HG03066 (cell line): ENCODE data around the gene COPS9.

Source experiments
- ATAC-seq: cut with Tn5 transposase; IDR thresholded peaks from one replicate; pipeline ENCODE4 v1.9.1; 2021; ENCODE audit warnings: low read depth; ENCODE audit not compliant: unreplicated experiment

Gene COPS9

DNA sequence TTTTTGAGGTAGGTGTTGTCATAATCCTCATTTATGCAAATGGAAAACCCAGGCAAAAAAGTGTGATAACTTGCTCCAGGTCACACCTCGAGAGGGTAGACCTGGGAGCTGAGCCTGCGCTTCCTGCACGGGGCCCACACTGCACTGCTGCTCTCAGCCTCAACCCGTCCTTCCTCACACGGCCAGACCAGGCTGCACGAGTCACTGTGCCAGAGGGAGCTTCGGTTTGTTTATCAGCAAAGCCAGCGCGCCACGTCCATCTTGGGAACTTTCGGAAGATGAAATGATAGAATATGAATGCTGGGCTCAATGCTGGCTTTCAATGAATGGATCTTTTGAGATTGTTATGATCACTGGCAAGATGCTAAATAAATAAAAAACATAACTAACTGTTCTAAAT, 14.4 kb downstream of the COPS9 start:
- ATAC-seq = no peak

DNA sequence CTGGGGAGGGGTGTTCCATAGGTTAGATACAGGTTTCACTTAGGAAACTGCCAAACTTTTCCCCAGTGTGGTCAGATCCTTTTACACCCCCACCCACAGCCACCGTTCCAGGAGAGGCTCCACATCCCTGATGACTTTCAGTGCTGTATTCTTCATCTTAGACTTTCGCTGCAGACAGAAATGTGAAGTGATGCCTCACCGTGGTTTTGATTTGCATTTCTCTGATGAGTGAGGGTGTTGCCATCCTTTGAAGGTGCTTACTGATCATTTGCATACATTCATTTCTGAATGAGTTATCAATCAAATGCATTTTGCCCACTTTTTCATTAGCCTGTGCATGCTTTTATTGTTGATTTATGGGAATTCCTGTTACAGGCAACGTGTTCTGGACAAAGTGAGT, 14.9 kb downstream of the COPS9 start:
- ATAC-seq = no peak

DNA sequence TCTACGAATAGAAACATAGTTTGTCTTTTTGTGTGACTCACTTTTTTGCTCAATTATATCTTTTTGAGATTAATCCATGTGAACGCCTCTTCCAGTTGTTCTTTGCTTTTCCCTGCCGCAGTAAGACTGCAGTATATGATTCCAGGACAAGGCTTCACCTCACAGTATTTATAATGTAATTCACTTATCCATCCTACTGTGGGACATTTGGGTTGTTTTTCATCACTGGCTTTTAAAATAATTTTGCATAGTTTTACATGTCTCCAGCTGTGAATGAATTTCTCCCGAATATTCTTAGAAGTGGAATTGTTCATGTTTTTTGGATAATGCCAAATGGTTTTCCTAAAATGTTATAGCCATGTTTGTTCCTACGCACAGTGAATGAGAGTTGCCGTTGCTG, 21.9 kb downstream of the COPS9 start:
- no peak for ATAC-seq

DNA sequence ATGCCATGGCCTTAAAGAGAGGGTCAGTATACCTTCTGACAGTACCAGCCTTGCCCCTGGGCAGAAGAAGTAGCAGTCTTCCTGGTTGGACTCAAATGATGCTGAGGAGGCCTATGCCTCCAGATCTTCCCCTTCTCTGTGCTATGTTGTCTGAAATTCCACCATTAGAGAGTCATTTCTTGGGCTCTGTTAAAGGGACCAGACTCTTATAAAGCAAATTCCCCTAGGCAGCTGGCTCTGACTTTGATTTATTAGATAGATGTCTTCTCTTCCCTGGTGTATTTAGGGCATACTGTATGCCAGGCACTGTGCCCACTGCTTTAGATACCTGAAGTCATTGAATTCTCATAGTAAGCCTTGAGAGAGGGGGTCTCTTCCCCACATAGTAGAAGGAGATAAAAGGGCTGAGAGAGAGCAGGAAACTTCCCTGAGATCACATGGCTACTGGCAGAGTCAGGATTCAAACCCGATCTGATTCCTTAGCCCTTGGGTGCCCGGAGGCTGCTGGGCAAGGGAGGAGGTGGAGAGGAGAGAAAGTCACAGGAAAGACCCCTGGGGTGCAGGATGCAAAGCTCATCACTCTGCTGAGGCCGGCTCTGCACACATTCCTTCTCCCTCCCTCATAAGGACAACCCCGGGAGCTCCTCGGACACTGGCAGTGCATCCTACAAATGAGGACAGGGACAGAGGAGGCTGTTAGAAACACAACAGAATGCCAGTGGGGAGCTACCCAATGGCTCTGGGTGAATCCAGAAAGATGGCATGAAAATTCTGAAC, 23.0 kb downstream of the COPS9 start:
- ATAC-seq = no peak

DNA sequence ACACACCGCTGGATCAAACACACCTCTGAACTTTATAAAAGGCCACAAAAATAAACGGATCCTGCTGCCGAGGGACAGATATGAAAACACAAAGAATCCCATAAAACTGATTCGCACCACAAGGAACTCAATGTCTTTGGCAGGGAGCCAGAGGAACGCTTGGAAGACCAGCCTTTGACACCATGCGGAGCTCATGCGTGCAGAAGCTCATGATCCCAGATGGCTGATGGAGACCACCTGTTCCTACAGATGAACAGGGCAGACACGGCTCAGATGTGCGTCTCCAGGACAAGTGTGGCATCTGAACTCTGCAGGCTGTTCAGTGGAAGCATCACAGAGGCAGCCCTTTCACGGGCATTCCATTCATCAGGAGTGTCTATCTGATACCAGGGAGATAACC, 24.9 kb downstream of the COPS9 start:
- ATAC-seq = no peak

DNA sequence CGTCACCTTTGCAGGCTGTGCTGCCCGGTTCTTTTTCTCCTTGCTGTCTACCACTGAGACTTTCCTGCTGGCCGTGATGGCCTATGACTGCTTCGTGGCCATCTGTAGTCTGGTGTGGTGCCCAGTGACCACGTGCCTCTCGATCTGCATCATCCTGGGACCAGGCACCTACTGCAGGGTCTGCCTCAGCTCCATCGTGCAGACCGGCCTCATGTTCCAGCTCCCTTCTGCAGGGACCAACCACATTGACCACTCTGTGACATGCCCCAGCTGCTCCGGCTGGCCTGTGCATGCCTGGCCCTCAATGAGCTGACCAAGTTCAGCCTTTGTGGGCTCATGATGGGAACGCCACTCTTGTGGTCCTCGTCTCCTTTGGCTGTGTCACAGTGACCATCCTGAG, 26.7 kb downstream of the COPS9 start:
- ATAC-seq = no peak

DNA sequence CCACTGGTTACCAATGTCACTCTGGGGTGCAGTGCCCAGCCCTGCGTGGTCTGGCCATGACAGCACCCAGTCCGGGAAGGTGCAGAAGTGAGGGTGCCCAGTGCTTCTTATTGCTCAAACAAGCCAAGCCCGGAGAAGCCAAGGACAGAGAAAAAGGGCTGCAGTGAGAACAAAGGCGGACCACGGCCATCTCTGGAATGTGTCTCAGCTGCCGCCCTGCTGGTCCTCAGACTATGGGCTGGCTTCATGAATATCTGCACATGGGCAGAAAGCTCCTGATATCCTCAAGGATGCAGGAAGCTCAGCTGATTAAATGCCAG, 28.7 kb downstream of the COPS9 start:
- no peak for ATAC-seq

DNA sequence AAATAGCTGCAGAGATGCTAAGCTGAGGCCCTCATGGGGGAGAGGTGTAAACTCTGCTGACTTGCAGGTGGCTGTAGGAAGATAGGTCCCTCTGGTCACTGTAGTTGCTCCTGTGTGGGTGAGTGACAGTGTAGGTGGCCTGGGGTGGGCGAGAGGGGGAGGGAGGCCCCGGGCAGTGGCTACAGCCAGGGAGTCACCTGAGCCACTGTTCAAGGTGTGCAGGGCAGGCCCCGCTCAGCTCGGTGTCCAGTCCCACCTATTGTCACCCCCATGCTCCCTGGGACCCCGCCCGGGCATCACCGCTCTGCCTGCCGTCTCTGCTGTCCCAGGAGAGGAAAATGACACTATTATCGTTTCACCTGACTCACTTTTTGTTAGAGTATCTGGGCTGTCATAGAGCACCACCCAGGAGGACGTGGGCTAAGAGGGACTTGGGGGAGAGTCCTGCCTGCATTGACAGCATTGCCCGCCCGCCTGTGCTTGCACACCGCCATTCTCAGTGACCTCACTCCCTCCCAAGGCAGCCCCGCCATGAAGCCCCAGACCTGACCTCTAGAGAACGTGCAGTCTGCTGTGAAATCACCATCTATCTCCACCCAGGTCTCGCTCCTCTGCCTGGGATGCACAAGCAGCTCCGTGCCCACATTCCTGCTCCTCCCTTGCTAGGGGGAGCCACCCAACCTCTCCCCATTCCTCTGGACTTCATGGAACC, 29.2 kb downstream of the COPS9 start:
- ATAC-seq = no peak

DNA sequence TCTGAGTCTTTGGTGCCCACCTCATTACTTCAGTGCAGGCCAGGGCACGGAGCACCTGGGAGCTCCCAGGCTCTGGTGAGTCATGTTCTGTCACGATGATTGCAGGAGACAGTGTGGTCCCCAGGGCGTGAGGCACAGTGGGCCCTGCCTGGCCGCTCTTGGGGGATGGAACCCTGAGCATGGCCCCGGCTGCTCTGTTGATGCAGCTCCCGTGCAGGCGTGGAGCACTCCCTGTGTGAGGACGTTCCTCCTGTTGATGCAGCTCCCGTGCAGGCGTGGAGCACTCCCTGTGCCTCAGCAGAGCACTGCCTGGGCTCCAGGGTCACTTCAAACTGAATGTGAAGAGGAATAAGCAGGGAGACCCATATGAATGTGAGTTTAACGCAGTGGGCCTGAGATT, 30.1 kb downstream of the COPS9 start:
- no peak for ATAC-seq

DNA sequence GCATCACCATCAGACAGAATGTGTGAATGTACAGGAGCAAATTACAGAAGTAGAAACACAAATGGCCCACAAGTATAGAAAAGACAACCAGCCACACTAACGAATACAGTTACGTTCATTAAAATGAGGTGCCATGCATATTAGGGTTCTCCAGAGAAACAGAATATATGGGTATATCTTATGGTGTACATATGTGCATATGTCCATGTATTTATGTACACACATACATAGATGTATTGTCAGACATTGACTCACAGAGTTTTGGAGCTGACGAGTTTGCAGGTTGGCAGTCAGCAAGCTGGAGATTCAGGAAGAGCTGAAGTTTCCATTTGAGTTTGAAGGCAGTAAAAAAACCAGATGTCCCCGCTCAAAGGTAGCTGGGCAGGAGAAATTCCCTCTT, 33.0 kb downstream of the COPS9 start:
- no peak for ATAC-seq

DNA sequence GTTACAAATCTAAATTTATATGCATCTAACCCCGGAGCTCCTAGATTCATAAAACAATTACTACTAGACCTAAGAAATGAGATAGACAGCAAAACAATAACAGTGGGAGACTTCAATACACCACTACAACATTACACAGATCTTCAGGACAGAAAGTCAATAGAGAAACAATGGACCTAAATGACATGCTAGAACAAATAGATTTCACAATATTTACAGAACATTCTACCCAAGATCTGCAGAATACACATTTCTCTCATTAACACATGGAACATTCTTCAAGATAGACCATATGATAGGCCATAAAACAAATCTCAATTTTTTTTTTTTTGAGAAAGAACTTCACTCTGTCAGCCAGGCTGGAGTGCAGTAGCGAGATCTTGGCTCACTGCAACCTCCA, 37.8 kb downstream of the COPS9 start:
- ATAC-seq = no peak

DNA sequence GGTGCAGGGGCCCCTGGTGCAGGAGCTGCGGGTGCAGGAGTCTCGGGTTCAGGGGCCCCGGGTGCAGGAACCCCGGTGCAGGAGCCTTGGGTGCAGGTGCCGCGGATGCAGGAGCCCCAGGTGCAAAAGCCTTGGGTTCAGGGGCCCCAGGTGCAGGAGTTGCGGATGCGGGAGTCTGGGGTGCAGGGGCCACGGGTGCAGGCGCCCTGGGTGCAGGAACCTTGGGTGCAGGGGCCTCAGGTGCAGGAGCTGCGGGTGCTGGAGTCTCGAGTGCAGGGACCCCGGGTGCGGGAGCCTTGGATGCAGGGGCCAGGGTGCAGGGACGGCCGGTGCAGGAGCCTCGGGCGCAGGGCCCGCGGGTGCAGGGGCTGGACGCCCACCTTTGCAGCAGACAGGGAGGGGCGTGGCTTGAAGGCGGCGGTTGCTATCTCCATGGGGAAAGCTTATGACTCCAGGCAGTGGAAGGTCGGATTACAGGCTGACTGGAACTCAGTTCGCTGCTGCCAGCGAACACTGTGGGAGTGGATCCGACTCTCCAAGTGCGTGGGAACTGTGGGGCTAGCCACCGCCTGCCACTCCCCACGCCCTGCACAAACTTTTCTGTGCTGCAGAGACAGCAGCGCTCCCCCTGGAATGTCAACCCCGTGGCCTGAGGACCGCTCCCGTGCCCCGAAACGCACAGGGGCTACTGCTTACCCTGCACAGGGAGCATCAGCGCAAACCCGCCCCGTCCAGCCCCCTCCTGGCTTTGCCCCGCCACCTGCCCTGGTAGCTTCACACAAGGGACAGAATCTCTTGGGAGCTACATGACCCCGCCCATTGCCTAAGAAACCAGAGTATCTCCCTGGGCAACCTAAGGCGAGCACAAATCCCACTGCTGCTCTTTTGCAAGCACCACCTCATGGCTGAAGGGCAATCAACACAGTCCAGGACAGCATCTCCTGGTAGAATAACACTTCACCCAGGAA, 40.3 kb downstream of the COPS9 start:
- no peak for ATAC-seq

DNA sequence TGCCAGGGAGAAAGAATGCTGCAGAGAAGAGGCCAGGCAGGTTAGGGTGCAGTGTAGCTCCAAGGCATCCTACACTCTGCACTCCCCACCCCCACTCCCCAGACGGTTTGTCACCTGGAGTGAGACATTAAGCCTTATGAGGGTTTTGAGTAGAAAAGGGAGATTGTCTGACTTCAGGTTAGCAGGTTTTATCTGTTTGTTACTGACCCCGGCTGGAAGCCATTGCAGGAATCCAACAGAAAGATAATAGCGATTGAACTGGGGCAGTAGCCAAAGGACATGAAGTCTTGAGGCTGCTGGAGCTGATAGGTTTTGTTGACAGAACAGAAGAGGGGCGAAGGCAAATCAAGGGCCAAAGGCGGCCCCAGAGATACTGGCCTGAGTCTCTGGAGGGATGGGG, 46.8 kb downstream of the COPS9 start:
- ATAC-seq = no peak

DNA sequence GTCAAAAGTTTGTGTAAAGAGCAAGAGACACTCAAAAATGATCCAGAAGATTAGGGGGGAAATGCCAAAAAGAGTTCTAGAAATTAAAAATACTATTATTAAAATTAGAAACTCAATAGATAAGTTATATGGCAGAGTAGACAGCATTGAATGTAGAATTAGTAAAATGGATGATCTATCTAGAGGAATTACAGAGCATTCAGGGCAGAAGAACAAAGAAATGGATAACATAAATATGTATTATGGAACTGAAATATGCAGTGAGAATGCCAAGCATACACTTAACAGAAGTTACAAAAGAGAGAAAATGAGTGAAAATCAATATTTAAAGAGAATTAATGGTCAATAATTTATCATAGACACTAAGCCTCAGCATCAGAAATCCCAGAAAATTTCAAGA, 49.5 kb downstream of the COPS9 start:
- no peak for ATAC-seq
